K562 (cell line): ENCODE measurements around the gene MPIG6B. TPM values are rescaled to one million over a fixed set of nuclear protein-coding genes. Genes with fewer than 3 reads are reported as not detected.
A peak's percentile ranks its signal among the peaks of the same experiment; 100 is the strongest.

ENCODE experiments used
- ARID2 ChIP-seq: fragments of 450-650 bp; IDR thresholded peaks from 2 replicates; pipeline ENCODE4 v1.6.1; 2017; ENCODE audit warnings: antibody characterized with exemption, mild to moderate bottlenecking
- CHD1 ChIP-seq: fragments of 200-600 bp; sonication (generic); IDR thresholded peaks from one replicate; pipeline ENCODE4 v1.6.1; 2012; ENCODE audit warnings: mild to moderate bottlenecking, moderate library complexity, low read length, inconsistent platforms
- EP300 ChIP-seq: IDR thresholded peaks from 2 replicates; pipeline ENCODE4 v1.6.1; 2012; ENCODE audit warnings: low read length, improper control_type of control experiment
- ETV1 ChIP-seq: fragments of 450-650 bp; conservative IDR thresholded peaks from 2 replicates; pipeline ENCODE4 v1.6.1; 2016; ENCODE audit warnings: missing genetic modification characterization, control low read depth, low read depth, missing compliant biosample characterization
- FOXJ2 ChIP-seq: fragments of 200-800 bp; sonication (Bioruptor generic); IDR thresholded peaks from 2 replicates; pipeline ENCODE4 v1.6.1; 2016; ENCODE audit warnings: missing genetic modification characterization, missing compliant biosample characterization
- HDGF ChIP-seq: fragments of 450-650 bp; IDR thresholded peaks from 2 replicates; pipeline ENCODE4 v1.6.1; 2016
- IRF2 ChIP-seq: sonication (generic); formaldehyde crosslinking; IDR thresholded peaks from 2 replicates; pipeline ENCODE4 v1.8.1; 2022; ENCODE audit warnings: mild to moderate bottlenecking, missing genetic modification reagents
- KDM2B ChIP-seq: fragments of 250-450 bp; sonication (Bioruptor Pico); IDR thresholded peaks from 2 replicates; pipeline ENCODE4 v1.8.0; 2021; ENCODE audit warnings: mild to moderate bottlenecking, moderate library complexity
- NR1H2 ChIP-seq: sonication (generic); formaldehyde crosslinking; IDR thresholded peaks from 2 replicates; pipeline ENCODE4 v1.4.0; 2020; ENCODE audit warnings: mild to moderate bottlenecking, missing genetic modification reagents
- PHF8 ChIP-seq: fragments of 200-600 bp; sonication (generic); IDR thresholded peaks from 2 replicates; pipeline ENCODE4 v1.6.1; 2012; ENCODE audit warnings: mixed run types, mild to moderate bottlenecking, inconsistent platforms, low read length, moderate library complexity, borderline replicate concordance
- SP2 ChIP-seq: IDR thresholded peaks from 2 replicates; pipeline ENCODE4 v1.6.1; 2011; ENCODE audit warnings: mild to moderate bottlenecking, low read depth, low read length, moderate library complexity; ENCODE audit not compliant: poor library complexity, severe bottlenecking; ENCODE audit errors: extremely low read depth
- TAF1 ChIP-seq: IDR thresholded peaks from 2 replicates; pipeline ENCODE4 v1.6.1; 2011; ENCODE audit warnings: mild to moderate bottlenecking, low read length, moderate library complexity; ENCODE audit not compliant: insufficient read depth, control insufficient read depth, severe bottlenecking; ENCODE audit errors: extremely low read depth
- TAF7 ChIP-seq: fragments of 450-650 bp; IDR thresholded peaks from 2 replicates; pipeline ENCODE4 v1.6.1; 2016; ENCODE audit warnings: missing genetic modification characterization, missing compliant biosample characterization
- TAF9B ChIP-seq: fragments of 450-650 bp; IDR thresholded peaks from 2 replicates; pipeline ENCODE4 v1.6.1; 2018; ENCODE audit warnings: mild to moderate bottlenecking; ENCODE audit not compliant: partially characterized antibody
- ZBTB8A ChIP-seq: fragments of 450-650 bp; IDR thresholded peaks from 2 replicates; pipeline ENCODE4 v1.6.1; 2018; ENCODE audit warnings: mild to moderate bottlenecking, moderate library complexity; ENCODE audit not compliant: partially characterized antibody
- ZC3H11A ChIP-seq: IDR thresholded peaks from 2 replicates; pipeline ENCODE4 v1.6.1; 2012; ENCODE audit warnings: low read depth, low read length, improper control_type of control experiment
- ZNF263 ChIP-seq: sonication (generic); formaldehyde crosslinking; IDR thresholded peaks from 2 replicates; pipeline ENCODE4 v1.8.0; 2022; ENCODE audit warnings: mild to moderate bottlenecking, missing genetic modification reagents, borderline replicate concordance
- polyA plus RNA-seq, 8 experiments: library from polyadenylated mRNA; depleted of rRNA in 4 of 8; stranded (reverse) in 5 of 8; unstranded in 3 of 8; fragments of >200 nt; fragmentation: Nextera tagmentation in 2 of 8; fragmentation: Illumina TruSeq in 1 of 8; extraction: Ambion mirVana in 2 of 8; extraction: Trizol in 1 of 8; gene quantifications; 2 replicates each; pipeline versions ENCODE4 v1.2.1 to v1.2.3, GENCODE V29; 2011 to 2014; ENCODE audit warnings: inconsistent platforms in 1 of 8, missing spikeins in 1 of 8
- total RNA-seq, 7 experiments: library from RNA; depleted of rRNA in 6 of 7; stranded (reverse); fragments of >200 nt in 6 of 7; fragmentation: Illumina TruSeq in 2 of 7; extraction: Trizol in 2 of 7; gene quantifications; 2 replicates each; pipeline versions ENCODE4 v1.2.1 to v1.2.3, GENCODE V29; 2011 to 2021; ENCODE audit warnings: low replicate concordance in 1 of 7
- TF ChIP-seq, protein P1 (sequence below): sonication (generic); IDR thresholded peaks from 2 replicates; pipeline ENCODE4 v1.6.1; 2016
- TF ChIP-seq, protein P2 (sequence below), 3 experiments: IDR thresholded peaks in 2 of 3; conservative IDR thresholded peaks in 1 of 3; 2 replicates each; pipeline ENCODE4 v1.5.1; 2011 to 2012; ENCODE audit warnings: low read length in 3 of 3, mild to moderate bottlenecking in 3 of 3, control low read depth in 2 of 3, improper control_type of control experiment in 1 of 3, inconsistent platforms in 1 of 3, low read depth in 1 of 3, mixed read lengths in 1 of 3, moderate library complexity in 1 of 3; ENCODE audit not compliant: insufficient read depth in 2 of 3
- TF ChIP-seq, protein P3 (sequence below): fragments of 450-650 bp; IDR thresholded peaks from 2 replicates; pipeline ENCODE4 v1.6.1; 2018; ENCODE audit not compliant: partially characterized antibody
- TF ChIP-seq, protein P4 (sequence below), 3 experiments: fragments of 200-800 bp in 1 of 3; sonication (Bioruptor generic) in 1 of 3; sonication (generic) in 1 of 3; formaldehyde crosslinking in 1 of 3; IDR thresholded peaks; 2 replicates each; pipeline versions ENCODE4 v1.6.1 to v1.8.0; 2016 to 2022; ENCODE audit warnings: mild to moderate bottlenecking in 2 of 3, missing compliant biosample characterization in 2 of 3, missing genetic modification characterization in 2 of 3, missing genetic modification reagents in 1 of 3

Gene MPIG6B
- total and polyA plus RNA-seq, 9 of the 15 experiments (the other 6 are each of a cell fraction or from before 2014, with no cell fraction given) = 0.11 to 1.2 (median 0.28) TPM; not detected in 1

DNA sequence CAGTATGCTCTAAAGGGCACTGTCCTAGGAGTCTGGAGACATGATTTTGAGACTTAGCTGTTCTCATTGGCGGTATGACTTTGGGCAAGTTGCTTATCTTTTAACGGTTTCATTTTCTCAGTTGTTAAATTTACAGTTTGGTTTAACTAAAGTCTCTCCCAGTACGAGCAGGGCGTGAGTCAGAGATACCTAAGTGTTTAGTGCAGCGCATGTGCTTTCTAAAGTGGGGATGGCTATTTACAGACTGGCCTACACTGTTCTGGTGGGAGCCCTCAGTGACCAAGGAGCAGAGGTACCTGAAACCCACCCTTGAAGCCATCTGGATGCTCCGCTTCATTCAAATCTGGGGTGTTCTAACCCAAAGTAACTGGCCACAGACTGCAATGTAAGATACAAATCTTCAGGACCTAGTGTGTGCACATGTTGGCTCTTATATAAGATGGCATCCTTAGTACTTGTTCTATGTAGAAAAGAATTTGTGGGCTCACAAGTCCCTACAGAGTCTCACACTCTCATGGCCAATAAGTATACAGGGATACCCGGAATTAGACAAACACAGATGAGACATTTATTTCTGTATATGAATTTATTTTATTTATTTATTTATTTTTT lies 27.3 kb downstream of the MPIG6B start (continued):
- TF ChIP-seq, protein P1, sequence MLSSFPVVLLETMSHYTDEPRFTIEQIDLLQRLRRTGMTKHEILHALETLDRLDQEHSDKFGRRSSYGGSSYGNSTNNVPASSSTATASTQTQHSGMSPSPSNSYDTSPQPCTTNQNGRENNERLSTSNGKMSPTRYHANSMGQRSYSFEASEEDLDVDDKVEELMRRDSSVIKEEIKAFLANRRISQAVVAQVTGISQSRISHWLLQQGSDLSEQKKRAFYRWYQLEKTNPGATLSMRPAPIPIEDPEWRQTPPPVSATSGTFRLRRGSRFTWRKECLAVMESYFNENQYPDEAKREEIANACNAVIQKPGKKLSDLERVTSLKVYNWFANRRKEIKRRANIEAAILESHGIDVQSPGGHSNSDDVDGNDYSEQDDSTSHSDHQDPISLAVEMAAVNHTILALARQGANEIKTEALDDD = peak; percentile 79
- TF ChIP-seq NR1H2 (no peak), FOXJ2 (tag) (no peak), TAF9B (no peak), ZC3H11A (no peak), KDM2B (CRISPR knock-in tag) (no peak), PHF8 (no peak), SP2 (no peak), TAF7 (tag) (no peak), CHD1 (no peak), ARID2 (no peak), HDGF (no peak), ETV1 (tag) (no peak), ZNF263 (CRISPR knock-in tag) (no peak), EP300 (peak; percentile 14; the same call in 1 of the 2 replicates), TAF1 (no peak), ZBTB8A (no peak), IRF2 (no peak)
- TF ChIP-seq, protein P2, sequence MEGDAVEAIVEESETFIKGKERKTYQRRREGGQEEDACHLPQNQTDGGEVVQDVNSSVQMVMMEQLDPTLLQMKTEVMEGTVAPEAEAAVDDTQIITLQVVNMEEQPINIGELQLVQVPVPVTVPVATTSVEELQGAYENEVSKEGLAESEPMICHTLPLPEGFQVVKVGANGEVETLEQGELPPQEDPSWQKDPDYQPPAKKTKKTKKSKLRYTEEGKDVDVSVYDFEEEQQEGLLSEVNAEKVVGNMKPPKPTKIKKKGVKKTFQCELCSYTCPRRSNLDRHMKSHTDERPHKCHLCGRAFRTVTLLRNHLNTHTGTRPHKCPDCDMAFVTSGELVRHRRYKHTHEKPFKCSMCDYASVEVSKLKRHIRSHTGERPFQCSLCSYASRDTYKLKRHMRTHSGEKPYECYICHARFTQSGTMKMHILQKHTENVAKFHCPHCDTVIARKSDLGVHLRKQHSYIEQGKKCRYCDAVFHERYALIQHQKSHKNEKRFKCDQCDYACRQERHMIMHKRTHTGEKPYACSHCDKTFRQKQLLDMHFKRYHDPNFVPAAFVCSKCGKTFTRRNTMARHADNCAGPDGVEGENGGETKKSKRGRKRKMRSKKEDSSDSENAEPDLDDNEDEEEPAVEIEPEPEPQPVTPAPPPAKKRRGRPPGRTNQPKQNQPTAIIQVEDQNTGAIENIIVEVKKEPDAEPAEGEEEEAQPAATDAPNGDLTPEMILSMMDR (IDR thresholded peaks at IDR 0.05 in 2 of 3, conservative IDR thresholded peaks at IDR 0.05 in 1 of 3; ENCODE audit: insufficient read depth in 2 of 3, low read depth in 1 of 3, low read length in 3 of 3) = no peak
- TF ChIP-seq, protein P3, sequence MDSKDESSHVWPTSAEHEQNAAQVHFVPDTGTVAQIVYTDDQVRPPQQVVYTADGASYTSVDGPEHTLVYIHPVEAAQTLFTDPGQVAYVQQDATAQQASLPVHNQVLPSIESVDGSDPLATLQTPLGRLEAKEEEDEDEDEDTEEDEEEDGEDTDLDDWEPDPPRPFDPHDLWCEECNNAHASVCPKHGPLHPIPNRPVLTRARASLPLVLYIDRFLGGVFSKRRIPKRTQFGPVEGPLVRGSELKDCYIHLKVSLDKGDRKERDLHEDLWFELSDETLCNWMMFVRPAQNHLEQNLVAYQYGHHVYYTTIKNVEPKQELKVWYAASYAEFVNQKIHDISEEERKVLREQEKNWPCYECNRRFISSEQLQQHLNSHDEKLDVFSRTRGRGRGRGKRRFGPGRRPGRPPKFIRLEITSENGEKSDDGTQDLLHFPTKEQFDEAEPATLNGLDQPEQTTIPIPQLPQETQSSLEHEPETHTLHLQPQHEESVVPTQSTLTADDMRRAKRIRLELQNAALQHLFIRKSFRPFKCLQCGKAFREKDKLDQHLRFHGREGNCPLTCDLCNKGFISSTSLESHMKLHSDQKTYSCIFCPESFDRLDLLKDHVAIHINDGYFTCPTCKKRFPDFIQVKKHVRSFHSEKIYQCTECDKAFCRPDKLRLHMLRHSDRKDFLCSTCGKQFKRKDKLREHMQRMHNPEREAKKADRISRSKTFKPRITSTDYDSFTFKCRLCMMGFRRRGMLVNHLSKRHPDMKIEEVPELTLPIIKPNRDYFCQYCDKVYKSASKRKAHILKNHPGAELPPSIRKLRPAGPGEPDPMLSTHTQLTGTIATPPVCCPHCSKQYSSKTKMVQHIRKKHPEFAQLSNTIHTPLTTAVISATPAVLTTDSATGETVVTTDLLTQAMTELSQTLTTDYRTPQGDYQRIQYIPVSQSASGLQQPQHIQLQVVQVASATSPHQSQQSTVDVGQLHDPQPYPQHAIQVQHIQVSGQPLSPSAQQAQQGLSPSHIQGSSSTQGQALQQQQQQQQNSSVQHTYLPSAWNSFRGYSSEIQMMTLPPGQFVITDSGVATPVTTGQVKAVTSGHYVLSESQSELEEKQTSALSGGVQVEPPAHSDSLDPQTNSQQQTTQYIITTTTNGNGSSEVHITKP = no peak
- TF ChIP-seq, protein P4, sequence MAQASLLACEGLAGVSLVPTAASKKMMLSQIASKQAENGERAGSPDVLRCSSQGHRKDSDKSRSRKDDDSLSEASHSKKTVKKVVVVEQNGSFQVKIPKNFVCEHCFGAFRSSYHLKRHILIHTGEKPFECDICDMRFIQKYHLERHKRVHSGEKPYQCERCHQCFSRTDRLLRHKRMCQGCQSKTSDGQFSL (CRISPR knock-in tag; IDR thresholded peaks at IDR 0.05) = no peak
- TF ChIP-seq, protein P4 (tag; IDR thresholded peaks at IDR 0.05) = no peak
